AG09319 (cell line): ENCODE data around the gene NDUFB11.
A peak's percentile ranks its signal among the peaks of the same experiment; 100 is the strongest.

ENCODE experiments used
- DNase-seq: peaks from one replicate; pipeline ENCODE4 v3.0.0-alpha.2; 2010; ENCODE audit warnings: low read depth; ENCODE audit errors: extremely low read depth
- TF ChIP-seq, protein P1 (sequence below): IDR thresholded peaks from 2 replicates; pipeline ENCODE4 v1.5.1; 2011; ENCODE audit warnings: low read depth, mild to moderate bottlenecking, inconsistent platforms, low read length, moderate library complexity

The NDUFB11 gene

DNA sequence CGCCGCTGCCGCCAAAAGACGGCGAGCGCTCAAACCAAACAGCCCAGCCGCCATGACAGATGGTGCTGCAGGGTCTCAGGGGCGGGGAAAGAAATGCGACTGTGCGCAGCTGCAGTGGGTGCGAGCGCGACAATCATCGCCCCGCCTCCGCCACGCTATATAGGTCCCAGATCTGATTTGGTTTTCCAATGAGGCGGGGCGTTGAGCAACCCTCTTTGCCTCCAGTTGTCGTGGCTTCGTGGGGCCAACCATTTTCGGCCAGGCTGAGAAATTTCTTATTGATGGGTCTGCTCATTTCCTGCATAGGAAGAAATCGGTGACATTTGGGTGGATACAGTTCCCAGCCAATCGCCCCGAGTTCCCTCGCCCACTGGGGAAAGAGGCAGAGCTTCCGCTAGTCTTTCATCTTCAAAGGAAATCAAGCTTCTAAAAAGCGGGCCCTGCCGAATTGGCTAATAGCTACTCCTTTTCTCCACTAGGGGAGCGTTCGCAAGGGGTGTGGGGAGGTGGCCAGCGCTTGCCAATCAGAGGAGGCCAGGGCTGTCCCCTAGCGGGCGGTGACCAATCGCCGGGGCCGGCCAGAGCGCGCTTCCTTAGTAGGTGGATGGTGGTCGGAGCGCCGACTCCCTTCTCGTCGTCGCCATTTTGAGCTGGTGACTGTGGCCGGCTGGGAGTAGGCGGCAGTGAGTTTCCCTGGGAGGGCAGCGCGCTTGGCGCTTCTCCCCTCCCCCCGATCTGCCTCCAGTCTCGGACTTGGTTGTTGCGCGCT, at the start of gene NDUFB11, which contains the start of gene RBM10:
Gene NDUFB11 (minus strand): TSS at position 77 of the 769 bp plus-strand sequence. CDS start 23 bp downstream, at position 54.
Gene RBM10 (plus strand): TSS at position 596 of the 769 bp plus-strand sequence. CDS start 2,261 bp downstream, outside the sequence.
- TF ChIP-seq, protein P1, sequence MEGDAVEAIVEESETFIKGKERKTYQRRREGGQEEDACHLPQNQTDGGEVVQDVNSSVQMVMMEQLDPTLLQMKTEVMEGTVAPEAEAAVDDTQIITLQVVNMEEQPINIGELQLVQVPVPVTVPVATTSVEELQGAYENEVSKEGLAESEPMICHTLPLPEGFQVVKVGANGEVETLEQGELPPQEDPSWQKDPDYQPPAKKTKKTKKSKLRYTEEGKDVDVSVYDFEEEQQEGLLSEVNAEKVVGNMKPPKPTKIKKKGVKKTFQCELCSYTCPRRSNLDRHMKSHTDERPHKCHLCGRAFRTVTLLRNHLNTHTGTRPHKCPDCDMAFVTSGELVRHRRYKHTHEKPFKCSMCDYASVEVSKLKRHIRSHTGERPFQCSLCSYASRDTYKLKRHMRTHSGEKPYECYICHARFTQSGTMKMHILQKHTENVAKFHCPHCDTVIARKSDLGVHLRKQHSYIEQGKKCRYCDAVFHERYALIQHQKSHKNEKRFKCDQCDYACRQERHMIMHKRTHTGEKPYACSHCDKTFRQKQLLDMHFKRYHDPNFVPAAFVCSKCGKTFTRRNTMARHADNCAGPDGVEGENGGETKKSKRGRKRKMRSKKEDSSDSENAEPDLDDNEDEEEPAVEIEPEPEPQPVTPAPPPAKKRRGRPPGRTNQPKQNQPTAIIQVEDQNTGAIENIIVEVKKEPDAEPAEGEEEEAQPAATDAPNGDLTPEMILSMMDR, result peak; percentile 49
- peak; percentile 87 for DNase-seq

DNA sequence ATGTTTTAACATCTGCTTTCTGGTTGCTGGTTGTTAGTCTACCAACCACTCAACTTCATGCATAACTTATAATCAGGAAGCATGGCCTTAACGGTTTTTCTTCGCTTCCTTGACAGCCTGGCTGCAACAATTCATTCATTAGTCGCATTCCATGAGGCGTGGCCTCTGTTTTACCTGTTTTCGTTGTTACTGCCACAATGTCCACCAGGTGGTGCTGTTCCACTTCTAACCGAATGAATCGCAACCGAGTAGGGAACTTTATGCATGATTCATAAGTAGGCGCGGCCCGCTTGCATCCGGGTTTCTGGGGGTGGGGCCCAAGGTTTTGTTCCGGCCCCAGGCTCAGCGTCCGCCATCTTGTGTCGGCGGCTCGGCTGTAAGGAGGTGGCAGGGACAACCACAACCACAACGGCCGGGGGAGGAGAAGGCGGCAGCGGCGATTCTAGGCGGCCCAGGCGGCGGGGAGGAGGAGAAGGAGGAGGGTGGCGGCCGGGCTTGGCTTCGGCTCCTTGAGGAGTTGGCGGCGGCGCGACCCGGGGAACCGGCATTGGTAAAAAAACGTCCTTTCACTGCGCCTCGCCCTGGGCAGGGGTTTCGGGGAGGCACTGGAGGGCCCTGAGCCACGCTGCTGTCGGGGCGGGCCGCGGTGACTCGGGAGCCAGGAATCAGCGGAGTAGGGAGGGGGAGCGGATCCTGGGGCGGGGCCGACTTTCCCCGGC, 49.1 kb upstream of the NDUFB11 start, which contains the start of gene UBA1:
Gene UBA1 (plus strand): TSS at position 355 of the 719 bp plus-strand sequence. CDS start 4,974 bp downstream, outside the sequence.
- TF ChIP-seq, protein P1, result peak; percentile 76
- peak; percentile 92 for DNase-seq

DNA sequence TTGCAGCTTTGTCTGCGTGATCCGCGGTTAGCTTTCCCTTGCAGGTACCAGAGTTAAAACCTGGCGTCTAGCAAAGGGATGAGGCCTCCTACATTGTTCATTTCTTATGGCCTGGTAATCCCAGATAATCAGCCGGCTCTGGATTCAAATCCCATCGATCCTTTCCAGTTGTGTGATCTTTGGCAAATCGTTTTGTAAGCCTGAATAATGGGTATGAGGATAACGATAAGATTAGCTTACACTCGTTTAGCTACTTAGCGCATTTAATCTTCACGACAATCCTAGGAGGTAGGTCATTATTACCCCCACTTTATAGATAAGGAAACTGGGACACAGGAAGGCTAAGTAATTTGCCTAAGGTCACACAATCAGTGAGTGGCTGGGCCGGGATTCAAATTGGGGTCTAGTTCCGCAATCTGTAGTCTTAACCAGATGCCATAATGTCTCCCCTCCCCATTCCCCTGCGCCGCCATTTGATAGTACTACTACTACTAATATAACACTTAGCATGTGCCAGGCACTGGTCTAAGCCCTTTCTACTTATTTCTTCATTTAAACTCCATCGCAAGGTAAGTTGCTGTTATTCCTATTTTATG, 47.4 kb upstream of the NDUFB11 start:
- TF ChIP-seq, protein P1, result no peak
- no peak for DNase-seq

DNA sequence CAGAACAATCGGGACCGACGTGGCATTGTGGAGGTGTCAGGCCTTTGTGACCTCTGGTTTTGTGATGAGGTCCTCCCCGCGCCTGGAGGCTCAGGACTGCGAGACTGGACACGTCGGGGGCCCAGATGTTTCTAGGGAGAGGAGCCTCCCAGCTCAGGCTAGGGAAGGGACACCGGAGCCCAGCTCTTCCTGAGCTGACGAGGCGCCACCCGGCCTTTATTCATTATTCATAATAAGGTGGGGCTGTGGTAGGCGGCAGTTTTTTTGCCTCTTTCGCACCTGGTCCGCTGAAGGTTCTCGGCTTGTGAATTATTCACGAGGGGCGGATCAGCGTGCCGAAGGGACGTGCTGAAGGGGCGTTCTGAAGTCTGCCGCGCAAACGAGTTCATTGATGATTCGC, 46.8 kb upstream of the NDUFB11 start:
- TF ChIP-seq, protein P1, result no peak
- no peak for DNase-seq

DNA sequence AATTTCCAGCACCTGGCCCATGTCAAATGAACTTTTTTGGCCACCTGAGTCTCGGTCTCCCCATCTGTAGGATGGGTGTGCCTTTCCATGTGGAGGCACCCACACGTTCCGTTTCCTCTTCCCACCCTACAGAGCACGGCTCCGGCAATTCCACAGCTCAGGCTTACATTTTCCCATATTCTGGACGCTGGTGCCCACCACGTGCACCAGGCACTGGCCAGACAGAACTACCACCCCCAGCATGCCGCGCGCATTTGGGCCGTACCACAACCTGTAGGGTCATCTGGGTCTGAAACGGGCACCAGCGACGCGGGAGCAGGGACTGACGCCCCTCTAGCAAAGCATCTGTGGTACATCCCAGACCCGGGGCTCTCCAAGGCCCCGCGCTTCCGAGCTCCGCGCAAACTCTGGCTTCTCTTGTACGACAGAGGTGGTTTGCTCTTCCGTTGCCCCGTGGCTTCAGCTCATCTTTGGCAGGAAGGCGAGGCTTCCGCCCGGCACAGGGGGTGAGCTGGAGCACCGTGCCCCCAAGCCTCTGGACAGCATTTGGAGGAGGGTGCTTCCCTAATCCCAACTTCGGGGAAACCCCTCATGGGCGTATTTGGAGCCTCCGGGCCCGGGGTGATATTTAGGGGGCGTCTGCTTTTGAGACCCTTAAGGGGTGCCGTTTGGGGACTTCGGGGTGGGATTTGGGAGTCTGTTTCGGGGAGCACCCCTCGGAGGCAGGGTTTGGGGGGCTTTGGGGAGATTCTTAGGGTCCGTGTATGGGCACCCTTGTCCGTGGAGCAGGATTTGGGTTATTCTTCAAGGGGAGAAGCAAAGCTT, 46.2 kb upstream of the NDUFB11 start:
- DNase-seq, result peak; percentile 84
- TF ChIP-seq, protein P1, result no peak

DNA sequence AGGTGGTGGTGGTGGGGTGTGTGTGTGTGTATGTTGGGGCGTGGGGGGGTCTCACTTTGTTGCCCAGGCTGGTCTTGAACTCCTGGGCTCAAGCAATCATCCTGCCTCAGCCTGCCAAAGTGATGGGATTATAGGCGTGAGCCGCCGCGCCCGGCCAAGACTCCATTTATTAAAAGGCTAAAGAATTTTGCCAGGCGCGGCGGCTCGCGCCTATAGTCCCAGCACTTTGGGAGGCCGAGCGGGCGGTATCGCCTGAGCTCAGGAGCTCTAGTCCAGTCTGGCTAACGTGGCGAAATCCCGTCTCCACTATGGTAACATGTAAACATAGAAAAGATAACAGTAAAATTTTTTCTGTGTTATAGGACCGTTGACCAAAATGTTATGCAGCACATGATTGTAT, 45.4 kb upstream of the NDUFB11 start:
- TF ChIP-seq, protein P1, result no peak
- DNase-seq, result no peak
